DMS153 treated with DMSO at 0.1 percent for 48 hours (cell line): Measurements from ENCODE around the gene CRABP1.
A peak's percentile ranks its signal among the peaks of the same experiment; 100 is the strongest.
"Not testable (repeated sequence)": the region's sequence is repeated elsewhere in the genome, so short reads cannot be mapped to it uniquely, and the experiment has no call there.

Experiments used
- DNase-seq: peaks from one replicate; lab custom pipeline; 2025; ENCODE audit not compliant: unreplicated experiment; lab: John Stamatoyannopoulos, UW

CRABP1 gene

DNA sequence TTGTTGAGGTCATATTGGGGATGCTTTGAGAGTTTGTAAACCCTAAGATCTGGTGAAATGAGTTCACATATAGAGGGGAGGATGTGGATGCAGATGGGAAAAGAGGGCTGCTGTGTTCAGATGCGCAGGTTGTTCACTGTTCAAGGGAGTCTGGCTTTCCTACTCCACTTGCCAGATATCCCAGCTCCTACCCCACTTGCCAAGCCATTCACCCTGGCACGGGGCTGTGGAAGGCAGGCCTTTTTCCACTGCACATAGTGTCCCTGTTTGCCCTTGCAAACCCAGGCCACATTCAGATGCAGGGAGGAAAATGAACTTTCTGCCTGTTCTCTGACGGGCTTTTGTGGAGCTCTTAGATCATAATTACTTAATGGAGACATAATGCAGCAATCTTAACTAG is 29.0 kb downstream of the CRABP1 start:
- DNase-seq = no peak

DNA sequence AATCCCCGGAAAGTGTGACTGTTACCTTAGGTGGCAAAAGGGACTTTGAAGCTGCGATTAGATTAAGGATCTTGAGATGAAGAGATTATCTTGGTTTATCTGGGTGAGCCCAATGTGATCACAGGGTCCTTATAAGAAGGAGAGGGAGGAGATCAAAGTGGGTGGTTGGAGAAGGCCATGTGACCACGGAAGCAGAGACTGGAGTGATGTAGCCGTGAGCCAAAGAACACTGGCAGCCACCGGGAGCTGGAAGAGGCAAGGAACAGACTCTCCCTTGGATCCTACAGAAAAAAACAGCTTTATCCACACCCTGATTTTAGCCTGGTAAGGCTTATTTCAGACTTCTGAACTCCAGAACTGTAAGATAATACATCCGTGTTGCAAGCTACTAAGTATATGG is 29.9 kb downstream of the CRABP1 start:
- DNase-seq = no peak

DNA sequence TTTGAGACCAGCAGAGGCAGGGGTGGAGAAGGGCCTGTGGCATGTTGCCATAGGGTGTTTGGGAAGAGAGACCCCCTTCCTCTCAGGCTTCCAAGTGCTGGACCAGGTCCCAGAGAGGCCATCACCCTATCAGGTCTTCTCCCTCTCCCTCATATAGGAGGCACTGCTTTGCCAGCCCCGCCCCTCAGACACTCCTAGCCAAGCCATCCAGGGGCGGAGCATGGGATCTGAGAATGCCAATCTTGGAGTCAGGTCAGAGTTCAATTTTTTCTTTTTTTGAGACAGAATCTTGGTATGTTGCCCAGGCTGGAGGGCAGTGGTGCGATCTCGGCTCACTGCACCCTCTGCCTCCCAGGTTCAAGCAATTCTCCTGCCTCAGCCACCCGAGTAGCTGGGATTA is 32.7 kb downstream of the CRABP1 start:
- no peak for DNase-seq

DNA sequence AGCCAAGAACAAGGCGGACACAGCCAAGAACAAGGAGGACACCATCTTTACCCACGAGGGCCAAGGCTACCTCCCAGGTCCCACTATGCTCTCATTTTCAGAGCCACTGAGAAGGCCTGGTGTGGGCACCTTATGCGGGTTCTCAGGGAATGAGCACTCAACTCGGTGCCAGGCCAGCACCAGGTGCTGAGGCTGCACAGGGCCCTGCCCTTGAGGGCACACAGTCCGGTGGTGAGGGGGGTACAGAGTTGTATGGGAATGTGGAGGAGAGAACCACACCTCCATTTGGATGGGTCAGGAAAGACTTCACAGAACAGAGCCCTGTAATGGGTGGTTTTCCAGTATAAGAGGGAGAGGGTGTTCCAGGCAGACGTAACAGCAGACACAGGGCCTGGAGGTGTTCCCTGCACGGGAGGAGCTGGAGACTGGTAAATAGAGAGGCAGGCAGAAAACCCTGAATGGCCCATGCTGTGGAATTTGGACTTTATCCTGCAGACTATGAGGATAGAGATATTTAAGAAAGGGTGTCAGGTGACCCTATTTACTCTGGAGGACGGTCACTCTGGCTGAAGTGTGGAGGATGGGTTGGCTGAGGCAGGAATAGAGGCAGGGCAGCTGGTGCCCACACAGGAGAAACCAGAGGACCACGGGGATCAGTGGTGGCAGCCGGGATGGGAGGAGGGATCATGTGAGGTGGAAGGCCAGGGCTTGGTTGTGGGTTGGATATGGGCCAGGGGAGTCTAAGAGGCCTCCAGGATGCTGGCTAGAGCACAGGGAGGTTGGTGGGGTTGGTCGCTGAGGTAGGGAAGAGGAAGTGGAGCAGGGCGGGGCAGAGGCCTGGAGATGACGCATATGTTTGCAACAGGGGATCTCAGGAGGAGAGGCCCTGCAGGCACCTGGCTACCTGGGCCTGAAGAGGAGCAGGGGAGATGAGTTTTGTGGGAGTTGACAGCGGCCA is 34.6 kb downstream of the CRABP1 start:
- DNase-seq = no peak

DNA sequence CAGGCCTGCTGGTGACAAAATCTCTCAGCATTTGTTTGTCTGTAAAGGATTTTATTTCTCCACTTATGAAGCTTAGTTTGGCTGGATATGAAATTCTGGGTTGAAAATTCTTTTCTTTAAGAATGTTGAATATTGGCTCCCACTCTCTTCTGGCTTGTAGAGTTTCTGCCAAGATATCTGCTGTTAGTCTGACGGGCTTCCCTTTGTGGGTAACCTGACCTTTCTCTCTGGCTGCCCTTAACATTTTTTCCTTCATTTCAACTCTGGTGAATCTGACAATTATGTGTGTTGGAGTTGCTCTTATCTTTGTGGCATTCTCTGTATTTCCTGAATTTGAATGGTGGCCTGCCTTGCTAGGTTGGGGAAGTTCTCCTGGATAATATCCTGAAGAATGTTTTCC is 40.0 kb downstream of the CRABP1 start:
- DNase-seq = not testable (repeated sequence)

DNA sequence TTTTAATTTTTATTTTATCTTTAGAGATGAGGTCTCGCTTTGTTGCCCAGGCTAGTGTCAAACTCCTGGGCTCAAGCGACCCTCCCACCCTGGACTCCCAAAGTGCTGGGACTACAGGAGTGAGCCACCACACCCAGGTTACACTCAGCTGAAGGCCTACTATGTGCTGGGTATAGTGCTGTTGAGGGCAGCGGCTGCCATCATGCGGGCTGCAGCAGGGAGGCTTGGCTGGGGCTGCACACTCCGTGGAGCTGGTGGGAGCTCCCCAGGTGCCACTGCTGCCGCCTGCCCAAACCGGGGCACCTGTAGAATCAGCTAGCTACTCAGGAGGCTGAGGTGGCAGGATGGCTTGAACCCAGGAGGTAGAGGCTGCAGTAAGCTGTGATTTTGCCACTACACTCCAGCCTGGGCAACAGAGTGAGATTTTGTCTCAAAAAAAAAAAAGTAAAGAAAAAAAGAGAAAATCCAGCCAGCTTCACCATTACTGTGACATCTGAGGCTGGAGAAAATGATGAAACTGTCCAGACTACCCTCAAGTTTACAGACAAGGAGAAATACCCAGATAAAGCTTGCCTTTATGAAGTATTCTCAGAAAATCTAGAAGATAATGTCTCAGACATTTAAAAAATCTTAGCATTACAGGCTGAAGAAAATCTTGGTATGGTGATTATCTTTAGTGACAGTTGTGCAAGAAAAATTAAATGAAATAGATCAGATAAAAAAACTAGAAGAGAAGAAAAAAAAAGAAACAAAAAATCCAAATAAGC is 42.1 kb downstream of the CRABP1 start:
- no peak for DNase-seq

DNA sequence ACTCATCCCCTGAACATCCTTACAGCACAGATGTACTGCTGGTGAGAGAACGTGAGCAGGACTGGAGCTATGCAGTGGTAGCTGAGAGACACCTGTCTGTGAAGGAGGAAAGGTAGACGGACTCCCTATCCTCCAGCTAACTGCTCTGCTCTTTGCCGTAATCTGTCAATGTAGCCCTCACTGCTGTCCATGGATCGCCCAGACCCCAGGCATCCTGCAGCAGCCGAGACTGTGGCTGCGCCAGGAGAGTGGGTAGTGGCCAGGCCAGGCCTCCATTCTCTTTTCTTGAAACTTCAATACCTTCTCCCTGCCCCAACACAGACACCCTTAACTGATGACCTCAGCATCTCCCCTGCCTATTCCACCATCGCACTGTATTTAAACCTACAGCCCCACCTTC is 44.5 kb downstream of the CRABP1 start:
- DNase-seq = no peak

DNA sequence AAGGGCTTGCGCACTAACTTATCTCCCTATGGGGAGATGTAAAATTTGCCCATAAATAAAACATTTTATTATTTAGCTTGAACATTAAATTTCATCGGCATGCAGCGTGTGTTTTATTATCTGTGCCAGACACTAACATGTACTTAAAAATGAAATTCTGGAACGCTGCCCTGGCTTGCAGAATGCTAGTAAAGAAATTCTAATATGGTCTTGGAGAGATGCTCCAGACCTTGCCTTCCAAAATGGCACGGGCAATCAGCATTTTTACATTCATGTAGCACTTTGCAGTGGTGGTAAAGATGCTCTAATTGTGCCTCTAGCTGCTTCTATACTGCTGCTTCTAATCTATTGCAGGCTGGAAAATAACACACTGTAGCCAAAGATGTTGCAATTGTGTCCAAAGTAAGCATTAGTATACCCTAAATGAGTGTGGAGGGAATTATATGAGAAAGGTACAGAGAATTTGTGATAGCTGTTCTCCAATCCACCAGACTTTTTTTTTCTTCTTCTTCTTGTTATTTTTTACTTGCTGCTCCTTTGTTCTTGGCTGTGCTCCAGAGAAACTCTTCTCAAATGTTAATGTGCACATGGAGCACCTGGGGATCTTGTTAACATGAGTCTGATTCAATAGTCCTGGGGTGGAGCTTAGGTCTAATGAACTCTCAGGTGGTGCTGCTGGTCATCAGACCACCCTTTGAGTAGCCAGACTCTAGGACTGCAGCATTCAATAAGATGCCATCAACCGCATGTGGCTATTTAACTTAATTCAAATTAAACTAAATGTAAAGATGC is 47.3 kb downstream of the CRABP1 start:
- DNase-seq = no peak

DNA sequence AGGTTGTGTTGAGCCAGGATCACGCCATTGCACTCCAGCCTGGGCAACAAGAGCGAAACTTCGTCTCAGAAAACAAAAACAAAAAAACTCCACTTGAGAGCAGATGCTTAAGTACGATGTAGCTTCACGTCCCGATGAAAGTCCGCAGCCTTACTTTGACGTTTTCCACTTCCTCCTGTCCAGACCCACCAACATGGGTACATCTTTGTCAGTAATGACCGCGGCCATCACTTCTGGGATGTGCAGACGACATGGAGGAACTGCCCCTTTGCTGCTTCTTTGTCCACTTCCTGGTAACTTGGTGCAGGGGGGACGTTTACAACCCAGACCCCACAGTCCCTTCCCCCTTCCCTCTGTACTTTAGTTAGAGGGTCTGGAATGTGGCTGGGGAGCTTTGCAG is 48.7 kb downstream of the CRABP1 start:
- DNase-seq = no peak

DNA sequence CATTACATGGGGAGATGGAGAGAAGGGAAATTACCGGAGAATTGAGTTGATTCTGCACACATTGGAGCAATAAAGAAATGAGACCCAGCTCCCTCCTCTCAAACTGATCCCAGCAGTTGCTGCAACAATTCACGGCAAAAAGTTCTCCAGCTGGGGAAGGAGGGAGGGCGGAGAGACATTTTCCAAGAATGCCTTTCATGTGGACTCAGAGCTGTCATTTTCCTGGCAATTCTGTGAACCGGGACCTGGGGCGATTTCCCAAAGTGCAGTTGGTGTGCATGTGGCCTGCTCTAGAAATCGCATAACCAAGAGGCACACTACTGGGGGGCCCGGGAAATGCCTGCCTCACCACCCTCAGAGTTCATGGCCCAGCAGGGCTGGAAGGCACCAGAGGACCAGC is 49.2 kb downstream of the CRABP1 start:
- no peak for DNase-seq

DNA sequence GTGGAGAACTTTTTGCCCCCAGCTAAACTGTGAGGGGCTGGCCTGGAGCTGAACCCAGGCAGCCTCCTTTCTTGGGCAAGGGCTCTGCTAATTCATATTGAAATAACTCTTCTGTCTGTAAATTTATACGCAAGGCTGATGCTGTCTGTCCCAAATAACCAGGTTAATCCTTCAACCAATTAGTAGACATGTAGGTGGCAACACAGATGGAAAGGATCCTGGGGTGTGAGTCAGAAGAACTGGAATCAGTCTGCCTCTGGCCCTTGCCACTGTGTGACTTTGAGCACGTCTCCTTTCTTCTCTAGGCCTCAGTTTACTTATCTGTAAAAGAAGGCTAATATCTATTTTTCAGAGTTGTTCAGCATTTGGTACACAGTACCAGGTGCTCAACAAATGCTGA is 49.6 kb downstream of the CRABP1 start:
- no peak for DNase-seq

DNA sequence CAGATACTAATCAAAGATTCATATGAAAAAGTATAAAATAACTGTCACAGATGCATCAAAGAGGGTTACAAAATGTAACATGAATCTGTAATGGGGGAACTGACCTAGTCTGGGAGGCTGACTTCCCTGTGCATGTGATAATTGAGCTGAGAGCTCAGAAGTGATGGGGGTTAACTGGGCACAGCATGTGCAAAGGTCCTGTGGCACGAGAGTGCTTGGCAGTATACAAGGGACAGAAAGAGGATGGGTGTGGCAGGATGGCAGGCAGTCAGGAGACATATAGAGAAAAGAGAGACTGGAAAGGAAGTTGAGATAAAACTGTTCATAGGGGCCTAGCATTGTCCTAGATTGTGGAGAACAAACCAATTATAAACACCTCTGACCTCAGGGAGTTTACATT is 50.1 kb downstream of the CRABP1 start:
- DNase-seq = no peak

DNA sequence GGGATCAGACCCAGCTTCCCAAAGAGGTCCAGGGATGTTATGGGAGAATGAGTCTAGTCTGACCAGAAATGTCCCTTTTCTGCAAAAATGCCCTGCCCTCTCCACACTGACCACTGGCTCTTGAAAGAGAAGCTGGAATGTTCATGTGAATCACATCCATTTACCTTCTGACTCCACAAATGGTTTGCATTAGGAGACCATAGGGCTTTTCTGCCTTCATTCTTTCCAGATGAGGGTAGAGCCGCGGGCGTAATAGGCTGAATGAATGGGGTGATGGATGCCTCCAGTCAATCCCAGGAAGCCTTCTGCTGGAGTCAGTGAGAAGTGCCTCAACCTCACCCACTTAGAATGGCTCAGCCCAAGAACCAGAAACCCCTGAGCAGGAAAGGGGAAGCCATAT is 50.7 kb downstream of the CRABP1 start:
- DNase-seq = no peak

DNA sequence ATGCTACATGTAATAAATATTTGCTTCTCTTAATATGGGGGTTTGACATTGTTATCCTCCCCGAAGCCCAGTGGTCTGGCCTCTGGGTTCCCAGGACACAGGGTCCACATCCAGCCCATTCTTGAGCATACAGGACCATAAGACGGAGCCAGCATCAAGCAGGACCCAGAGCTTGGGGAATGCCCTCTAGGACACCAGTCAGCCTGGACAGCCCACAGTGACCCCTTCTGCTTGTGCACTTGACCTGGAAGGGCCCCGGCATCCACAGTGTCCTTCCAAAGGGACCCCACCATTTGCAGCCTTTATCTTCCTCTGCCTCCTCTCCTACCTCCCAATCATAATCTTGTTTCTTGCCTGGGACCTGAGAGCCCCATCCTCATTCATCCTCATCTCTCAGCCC is 51.6 kb downstream of the CRABP1 start:
- DNase-seq = no peak

DNA sequence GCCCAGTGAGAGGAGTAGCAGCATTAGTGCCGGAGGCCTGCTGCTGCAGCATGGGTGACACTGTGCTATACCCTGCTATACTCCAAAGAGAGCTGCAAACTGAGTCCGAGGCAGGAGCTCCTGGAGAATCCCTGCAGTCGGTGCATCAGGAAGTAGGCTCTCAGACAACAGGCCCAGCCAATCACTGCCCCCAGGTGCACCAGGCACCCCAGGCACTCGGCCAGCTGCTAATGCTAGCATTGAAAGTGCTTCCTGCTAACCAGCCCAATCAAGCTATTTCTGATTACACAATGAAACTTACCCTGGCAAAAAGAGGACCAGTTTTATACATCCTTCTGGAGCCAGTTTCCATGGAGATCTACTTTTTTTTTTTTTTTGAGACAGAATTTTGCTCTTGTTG is 52.3 kb downstream of the CRABP1 start:
- peak; percentile 51 for DNase-seq

DNA sequence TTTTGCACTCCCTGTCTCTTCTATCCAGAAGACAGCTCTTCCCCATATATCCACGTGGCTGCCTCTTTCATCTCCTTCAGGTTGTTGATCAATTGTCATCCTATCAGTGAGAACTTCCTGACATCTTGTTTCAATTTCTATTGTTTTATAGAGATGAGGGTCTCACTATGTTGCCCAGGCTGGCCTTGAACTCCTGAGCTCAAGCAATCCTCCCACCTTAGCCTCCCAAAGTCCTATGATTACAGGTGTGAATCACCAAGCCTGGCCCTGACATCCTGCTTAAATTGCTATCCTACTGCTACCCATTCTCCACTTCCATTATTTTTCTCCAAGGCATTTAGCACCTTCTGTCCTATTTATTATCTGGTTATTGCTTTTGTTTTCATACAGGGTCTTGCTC is 53.0 kb downstream of the CRABP1 start:
- no peak for DNase-seq

DNA sequence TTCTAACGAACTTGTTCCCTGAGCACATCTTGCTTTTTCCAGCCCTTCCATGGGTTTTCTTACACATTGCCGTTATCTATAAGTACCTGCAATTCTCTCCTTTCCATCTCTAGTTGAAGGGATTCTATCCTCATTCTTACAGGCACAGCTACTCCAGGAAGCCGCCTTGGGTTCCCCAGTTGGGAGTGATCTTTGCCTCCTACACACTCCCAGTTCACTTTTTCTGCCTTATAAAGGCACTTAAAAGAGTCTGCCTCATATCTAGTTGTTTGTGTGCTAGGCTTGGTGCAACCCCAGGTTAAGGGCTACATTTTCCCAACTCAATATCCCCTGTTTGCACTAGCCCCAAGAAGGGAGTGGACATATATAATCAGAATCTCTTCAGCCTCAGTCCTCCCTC is 53.9 kb downstream of the CRABP1 start:
- DNase-seq = no peak

DNA sequence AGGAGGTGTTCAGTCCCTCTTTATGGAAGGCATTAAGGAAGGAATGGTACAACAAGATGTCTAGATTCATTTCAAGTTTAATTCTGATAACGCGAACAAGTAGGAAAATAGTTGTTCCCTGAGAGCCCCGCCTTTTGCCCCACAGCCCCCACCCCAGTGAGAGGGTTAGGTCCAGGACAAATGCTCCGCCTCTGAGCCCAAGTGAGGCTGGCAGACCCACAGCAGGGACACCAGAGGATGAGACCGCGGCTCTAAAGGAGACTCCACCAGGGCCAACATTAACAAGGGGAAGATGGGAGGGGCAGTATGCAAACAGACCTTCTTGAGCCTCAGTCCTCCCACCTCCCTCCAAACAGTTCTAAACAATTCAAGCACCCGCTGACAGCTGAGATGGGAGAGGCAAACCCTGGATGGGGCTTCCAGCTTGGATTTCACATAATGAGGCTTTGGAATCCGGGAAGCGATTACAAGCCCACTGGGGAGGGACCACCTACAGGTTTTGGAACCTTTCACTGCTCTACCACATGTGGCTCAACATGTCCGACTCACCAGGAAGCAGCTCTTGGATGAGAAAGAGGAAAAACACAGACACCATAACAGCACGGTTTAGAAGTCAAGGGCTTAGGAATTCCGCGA is 54.9 kb downstream of the CRABP1 start:
- DNase-seq = no peak

DNA sequence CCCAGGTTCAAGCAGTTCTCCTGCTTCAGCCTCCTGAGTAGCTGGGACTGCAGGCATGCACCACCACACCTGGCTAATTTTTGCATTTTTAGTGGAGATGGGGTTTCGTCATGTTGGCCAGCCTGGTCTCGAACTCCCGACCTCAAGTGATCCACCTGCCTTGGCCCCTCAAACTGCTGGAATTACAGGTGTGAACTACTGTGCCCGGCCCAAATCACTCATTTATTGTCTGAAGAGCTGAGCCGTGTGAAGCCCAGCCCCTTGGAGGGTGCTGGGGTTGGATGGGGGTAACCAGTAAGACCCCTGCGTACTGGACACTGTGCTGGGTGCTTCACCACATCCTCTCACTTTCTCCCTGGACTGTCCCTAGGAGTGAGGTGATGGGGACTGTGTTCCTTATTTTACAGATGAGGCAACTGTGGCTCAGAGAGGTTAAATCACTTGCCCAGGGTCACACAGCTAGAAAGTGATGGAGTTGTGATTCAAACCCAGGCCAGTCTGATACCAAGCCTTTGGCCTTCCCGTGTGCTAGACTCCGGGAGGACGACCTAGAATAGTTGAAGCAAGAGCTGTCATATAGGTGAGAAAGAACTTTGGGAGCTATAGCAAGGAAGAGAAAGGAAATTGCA is 56.1 kb downstream of the CRABP1 start:
- no peak for DNase-seq

DNA sequence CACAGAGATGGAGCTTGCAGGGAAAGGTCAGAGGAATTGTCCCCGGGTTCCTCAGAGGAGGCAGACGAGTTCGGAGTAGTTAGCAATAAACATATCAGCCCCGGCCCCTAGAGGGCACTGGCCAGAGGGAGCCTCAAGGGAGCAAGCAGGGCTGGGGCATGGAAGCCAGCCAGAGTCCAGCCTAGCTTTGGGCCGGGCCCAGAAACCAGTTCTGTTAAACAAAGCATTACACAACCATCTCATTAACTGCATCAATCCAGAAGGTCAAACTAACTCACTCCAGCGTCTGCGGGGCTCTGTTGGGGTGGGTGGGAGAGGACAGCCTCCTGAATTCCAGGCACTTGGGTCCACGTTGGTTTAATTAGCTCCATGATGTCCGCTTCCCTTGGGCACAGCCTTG is 56.8 kb downstream of the CRABP1 start:
- no peak for DNase-seq

DNA sequence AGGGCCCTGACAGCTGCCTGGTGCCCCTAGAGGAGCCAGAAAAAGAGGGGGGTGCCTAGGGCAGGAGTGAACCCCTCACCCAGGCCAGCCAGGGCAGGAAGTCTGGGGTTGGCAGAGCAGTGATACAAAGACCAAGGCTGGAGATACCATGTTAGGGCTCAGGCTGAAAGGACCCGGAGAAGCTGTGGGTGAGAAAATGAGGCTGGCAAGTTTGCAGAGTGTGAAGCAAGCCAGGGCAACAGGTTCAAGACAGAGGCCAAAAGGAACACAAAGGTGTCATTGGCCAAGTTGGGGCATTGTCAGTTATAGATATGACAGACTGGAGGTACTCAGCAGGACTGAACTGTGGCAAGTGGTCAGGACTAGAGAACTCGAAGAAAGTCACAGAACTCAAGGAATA is 57.2 kb downstream of the CRABP1 start:
- DNase-seq = no peak
